ENCODE measurements around the gene ARHGAP40. TPM values are rescaled to one million over a fixed set of nuclear protein-coding genes. Genes with fewer than 3 reads are reported as not detected.
A peak's percentile ranks its signal among the peaks of the same experiment; 100 is the strongest.

The ARHGAP40 gene
- total RNA-seq, 2 donors from 2014 or later = not detected

- H3K36me3 ChIP-seq (replicated peaks in 1 of 2; ENCODE audit: insufficient read depth in 1 of 2, low read depth in 2 of 2) = no peaks in the 10 kb centered on the region
- no peaks in the 10 kb centered on the region for H3K9me3 ChIP-seq
- no peaks in the 10 kb centered on the region for H3K4me1 ChIP-seq
- DNase-seq (peak; percentile 55 to 62 (median 60)), ATAC-seq (peak; percentile 67)
- TF ChIP-seq POLR2A (IDR thresholded peaks at IDR 0.05) (no peak), CTCF (IDR thresholded peaks at IDR 0.05) (peak; percentile 58 to 83 (median 67))
- intact Hi-C loops (cut with DNase I) = no loop called here
- no peak overlapping the region for H3K4me3 ChIP-seq
- H3K27ac ChIP-seq = no peak overlapping the region
- WGBS, 2 donors = 33% methylated on average over 12 to 13 of the region's 13 CpGs
- H3K27me3 ChIP-seq = no peaks in the 10 kb centered on the region
Observed at GRCh38 chr20:38633577-38634093, 32.0 kb downstream of the ARHGAP40 start.

DNA sequence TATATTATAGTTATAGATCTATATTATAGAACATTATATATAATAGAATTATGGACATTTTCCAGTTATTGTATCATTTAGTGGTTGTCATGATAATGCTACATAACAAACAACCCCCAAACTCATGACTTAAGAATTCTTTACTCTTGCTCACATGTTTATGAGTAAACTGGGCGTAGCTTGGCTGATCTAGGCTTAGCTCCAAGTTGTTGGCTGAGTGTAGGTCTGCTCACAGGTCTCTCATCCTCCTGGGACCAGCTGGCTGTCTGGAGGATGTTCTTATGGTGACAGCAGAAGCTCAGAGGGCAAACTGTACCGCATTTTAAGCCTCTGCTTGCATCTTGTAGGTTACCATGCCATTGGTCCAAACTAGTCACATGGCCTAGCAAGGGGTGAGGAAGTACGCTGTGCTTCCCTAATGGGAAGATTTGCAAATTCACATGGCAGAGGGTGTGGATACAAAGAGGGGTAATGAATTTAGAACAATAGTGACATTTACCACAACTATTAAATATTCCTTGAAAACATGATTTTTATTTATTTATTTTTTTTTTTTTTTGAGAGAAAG lies 34.2 kb downstream of the ARHGAP40 start:
- Histone ChIP-seq H3K27ac (no peak overlapping the region), H3K4me1 (no peaks in the 10 kb centered on the region), H3K27me3 (no peaks in the 10 kb centered on the region), H3K36me3 (replicated peaks in 1 of 2; ENCODE audit: insufficient read depth in 1 of 2, low read depth in 2 of 2) (no peaks in the 10 kb centered on the region), H3K9me3 (no peaks in the 10 kb centered on the region), H3K4me3 (no peak overlapping the region)
- WGBS, 2 donors = 45 to 62% methylated on average over 3 of the region's 3 CpGs
- intact Hi-C loops (cut with DNase I) = no loop called here
- no peak for TF ChIP-seq CTCF (IDR thresholded peaks at IDR 0.05)
- no peak for TF ChIP-seq POLR2A (IDR thresholded peaks at IDR 0.05)
- no peak for ATAC-seq
- DNase-seq = no peak

DNA sequence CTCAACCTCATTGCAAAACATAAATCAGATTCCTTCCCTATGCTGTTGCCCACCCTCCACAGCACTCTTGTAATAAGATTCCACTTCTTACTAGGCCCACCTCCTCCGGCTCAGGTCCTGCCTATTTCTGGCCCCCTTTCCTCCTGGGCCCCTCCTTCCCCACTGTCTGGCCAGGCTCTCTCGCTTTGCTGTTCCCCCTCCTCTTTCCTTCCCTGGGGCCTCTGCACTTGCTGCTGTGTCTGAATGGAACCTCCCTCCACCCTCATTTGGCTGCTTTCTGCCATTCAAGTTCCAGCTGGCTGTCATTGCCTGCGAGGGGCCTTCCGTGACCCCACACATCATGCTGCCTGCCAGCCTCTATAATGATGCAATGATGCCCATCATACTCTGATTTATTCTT lies 38.9 kb downstream of the ARHGAP40 start:
- peaks cover 0 to 4% of the 10 kb centered on the region in 2 donors for H3K27me3 ChIP-seq
- H3K4me3 ChIP-seq = no peak overlapping the region
- ATAC-seq = no peak
- H3K36me3 ChIP-seq (replicated peaks in 1 of 2; ENCODE audit: insufficient read depth in 1 of 2, low read depth in 2 of 2) = no peaks in the 10 kb centered on the region
- intact Hi-C loops (cut with DNase I) = loop anchor here (10.0 kb wide), 2 partner anchors 244 to 404 kb away; no protein-coding TSS in a partner anchor
- no peak for TF ChIP-seq CTCF (IDR thresholded peaks at IDR 0.05)
- TF ChIP-seq POLR2A (IDR thresholded peaks at IDR 0.05) = no peak
- H3K9me3 ChIP-seq = no peaks in the 10 kb centered on the region
- 52 to 60% methylated on average over 4 of the region's 4 CpGs for WGBS, 2 donors
- H3K27ac ChIP-seq = no peak overlapping the region
- DNase-seq = no peak
- H3K4me1 ChIP-seq = no peaks in the 10 kb centered on the region

- TF ChIP-seq POLR2A (IDR thresholded peaks at IDR 0.05) (no peak), CTCF (IDR thresholded peaks at IDR 0.05) (no peak)
- Histone ChIP-seq H3K9me3 (no peaks in the 10 kb centered on the region), H3K36me3 (replicated peaks in 1 of 2; ENCODE audit: insufficient read depth in 1 of 2, low read depth in 2 of 2) (no peaks in the 10 kb centered on the region), H3K4me3 (no peak overlapping the region), H3K4me1 (peaks cover 9% of the 10 kb centered on the region), H3K27me3 (peaks cover 0 to 8% of the 10 kb centered on the region in 2 donors), H3K27ac (no peak overlapping the region)
- DNase-seq = no peak
- intact Hi-C loops (cut with DNase I) = loop anchor here (10.0 kb wide), 2 partner anchors 242 to 402 kb away; no protein-coding TSS in a partner anchor
- WGBS, 2 donors = 56 to 67% methylated on average over 2 of the region's 2 CpGs
- no peak for ATAC-seq
Observed at GRCh38 chr20:38642498-38642897, 40.9 kb downstream of the ARHGAP40 start.
